EL (cell line): Measurements from ENCODE around the gene ZNF790.
A peak's percentile ranks its signal among the peaks of the same experiment; 100 is the strongest.

Experiments used
- DNase-seq: peaks from one replicate; pipeline ENCODE4 v3.0.0-alpha.2; 2016

Gene ZNF790

GRCh38 chr19:36771261-36772231, 66.6 kb downstream of the ZNF790 start:
- peak; percentile 88 for DNase-seq
